C4-2B (cell line): ENCODE measurements around the gene FOXF1.

Source experiments
- CTCF ChIP-seq: fragments of 450-650 bp; conservative IDR thresholded peaks from 2 replicates; pipeline ENCODE4 v1.5.1; 2017; ENCODE audit warnings: mild to moderate bottlenecking
- ZFX ChIP-seq: fragments of 450-650 bp; IDR thresholded peaks from 2 replicates; pipeline ENCODE4 v1.6.1; 2017

- TF ChIP-seq CTCF (no peak), ZFX (no peak)
These were observed 5.8 kb upstream of the FOXF1 start for GRCh38 chr16:86504315-86505184.
